Tibial nerve (tissue), 4 donors: ENCODE data around the gene SLC24A3.

Source experiments
- EP300 ChIP-seq, 2 donors: sonication (generic); formaldehyde crosslinking; IDR thresholded peaks; one replicate each; pipeline ENCODE4 v1.6.1; 2017; ENCODE audit warnings: antibody characterized with exemption in 2 of 2, mild to moderate bottlenecking in 1 of 2
- POLR2A ChIP-seq, 2 donors: fragments of 450-650 bp; IDR thresholded peaks; one replicate each; pipeline ENCODE4 v1.6.1; 2017; ENCODE audit warnings: antibody characterized with exemption in 2 of 2, mild to moderate bottlenecking in 2 of 2, moderate library complexity in 2 of 2
- TF ChIP-seq, protein P1 (sequence below), 5 experiments: fragments of 200-600 bp in 3 of 5; fragments of 450-650 bp in 2 of 5; sonication (generic) in 3 of 5; IDR thresholded peaks; one replicate each; pipeline ENCODE4 v1.5.1; 2016 to 2019; ENCODE audit warnings: antibody characterized with exemption in 5 of 5, mild to moderate bottlenecking in 3 of 5, moderate library complexity in 2 of 5

DNA sequence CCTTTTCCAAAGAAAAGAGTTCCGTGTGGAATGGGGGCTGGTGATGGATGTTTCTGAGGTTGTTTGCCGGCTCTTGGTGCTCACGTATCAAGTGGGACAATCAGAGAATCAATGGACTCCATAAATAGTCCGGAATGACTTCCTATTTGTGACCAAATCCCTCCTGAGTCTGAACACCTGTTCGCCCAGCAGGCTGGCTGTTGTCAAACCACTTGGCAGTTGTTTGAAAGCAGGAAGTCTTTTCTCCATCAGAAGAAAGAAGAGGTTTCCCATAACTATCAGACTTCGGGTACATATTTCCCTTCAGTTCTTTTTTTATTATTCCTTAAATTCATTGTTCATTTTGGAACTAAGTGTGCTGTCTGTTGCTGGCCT lies 390.9 kb downstream of the SLC24A3 start:
- no peak for TF ChIP-seq EP300 (IDR thresholded peaks at IDR 0.05)
- TF ChIP-seq, protein P1, sequence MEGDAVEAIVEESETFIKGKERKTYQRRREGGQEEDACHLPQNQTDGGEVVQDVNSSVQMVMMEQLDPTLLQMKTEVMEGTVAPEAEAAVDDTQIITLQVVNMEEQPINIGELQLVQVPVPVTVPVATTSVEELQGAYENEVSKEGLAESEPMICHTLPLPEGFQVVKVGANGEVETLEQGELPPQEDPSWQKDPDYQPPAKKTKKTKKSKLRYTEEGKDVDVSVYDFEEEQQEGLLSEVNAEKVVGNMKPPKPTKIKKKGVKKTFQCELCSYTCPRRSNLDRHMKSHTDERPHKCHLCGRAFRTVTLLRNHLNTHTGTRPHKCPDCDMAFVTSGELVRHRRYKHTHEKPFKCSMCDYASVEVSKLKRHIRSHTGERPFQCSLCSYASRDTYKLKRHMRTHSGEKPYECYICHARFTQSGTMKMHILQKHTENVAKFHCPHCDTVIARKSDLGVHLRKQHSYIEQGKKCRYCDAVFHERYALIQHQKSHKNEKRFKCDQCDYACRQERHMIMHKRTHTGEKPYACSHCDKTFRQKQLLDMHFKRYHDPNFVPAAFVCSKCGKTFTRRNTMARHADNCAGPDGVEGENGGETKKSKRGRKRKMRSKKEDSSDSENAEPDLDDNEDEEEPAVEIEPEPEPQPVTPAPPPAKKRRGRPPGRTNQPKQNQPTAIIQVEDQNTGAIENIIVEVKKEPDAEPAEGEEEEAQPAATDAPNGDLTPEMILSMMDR (IDR thresholded peaks at IDR 0.05): no peak
- no peak for TF ChIP-seq POLR2A (IDR thresholded peaks at IDR 0.05)
